SKM-1 (cell line): ENCODE data around the gene PERM1.

ENCODE experiments used
- DNase-seq: peaks from one replicate; lab custom pipeline; 2025; ENCODE audit not compliant: unreplicated experiment; lab: John Stamatoyannopoulos, UW

Gene PERM1

GRCh38 chr1:936348-937264 lies 45.3 kb downstream of the PERM1 start:
- no peak for DNase-seq

DNA sequence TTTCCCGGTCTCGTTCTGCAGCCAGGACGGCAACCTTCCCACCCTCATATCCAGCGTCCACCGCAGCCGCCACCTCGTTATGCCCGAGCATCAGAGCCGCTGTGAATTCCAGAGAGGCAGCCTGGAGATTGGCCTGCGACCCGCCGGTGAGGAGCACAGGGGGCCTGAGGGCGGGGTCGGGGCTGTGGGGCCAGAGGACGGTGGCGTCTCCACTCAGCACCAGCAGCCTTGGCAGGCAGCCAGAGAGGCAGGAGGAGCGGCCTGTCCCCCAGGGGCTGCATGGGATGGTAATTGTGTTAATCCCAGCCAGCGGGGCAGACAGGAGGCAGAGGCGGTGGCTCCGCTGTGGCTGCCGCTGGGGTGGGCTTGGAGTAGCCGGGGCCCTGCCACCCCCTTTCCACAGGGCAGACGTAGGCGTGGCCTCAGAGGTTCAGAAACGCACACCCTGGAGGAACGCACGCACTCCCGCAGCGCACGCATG lies 46.1 kb downstream of the PERM1 start:
- no peak for DNase-seq

GRCh38 chr1:934991-935750 lies 46.7 kb downstream of the PERM1 start:
- no peak for DNase-seq

GRCh38 chr1:933603-933940 lies 48.3 kb downstream of the PERM1 start:
- DNase-seq, result no peak

DNA sequence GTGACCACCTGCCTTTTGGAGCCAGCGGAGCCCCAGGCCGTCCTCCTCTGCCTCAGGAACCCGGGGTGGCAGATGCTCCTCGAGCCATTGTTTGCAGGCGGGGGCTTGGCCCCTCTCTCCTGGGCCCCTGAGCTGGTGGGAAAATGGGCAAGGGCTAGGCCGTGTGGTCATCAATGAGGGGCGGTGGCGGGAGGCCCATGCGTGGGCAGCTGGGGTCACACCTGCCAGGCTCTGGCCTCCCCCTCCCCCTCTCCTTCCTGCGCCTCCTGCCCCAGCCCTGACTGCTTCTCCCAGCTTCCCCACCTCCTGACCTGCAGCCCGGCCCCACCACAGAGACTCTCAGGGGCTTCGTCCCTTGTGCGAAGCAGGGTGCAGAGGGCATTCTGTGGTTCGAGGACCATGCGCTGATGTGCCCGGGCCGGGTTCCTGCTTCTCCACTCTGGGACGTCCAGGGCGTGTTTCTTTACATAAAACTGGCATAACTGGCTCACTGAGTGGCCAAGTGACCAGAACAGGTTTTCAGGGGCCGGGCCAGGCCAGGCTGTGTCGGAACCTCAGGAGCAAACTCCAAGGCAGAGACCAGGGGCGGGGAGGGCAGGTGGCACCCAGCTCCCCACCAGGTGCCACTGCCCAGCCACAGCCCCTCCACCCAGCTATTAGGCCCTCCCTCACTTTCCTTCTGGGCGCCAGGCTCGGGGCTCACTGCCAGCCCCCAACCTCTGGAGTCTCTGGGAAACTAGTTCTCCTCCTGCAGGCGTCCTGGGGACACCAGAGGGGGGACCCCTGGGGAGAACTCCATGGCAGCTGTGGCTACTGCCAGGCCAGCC lies 48.9 kb downstream of the PERM1 start:
- no peak for DNase-seq

DNA sequence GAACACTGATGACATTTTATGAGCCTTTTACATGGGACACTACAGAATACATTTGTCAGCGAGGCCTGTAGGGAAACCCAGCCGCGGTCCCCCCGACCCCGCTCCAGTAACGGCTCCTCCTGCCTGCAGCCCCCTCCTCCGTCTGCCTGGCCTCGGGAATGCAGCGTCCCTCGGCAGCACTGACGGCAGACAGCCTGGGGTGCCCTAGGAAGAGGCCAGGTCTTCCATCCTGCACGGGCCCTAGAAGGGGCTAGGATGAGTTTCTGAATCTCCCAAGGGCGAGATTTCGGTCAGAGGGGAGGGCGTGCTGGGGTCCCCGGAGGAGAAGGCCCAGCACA lies 49.8 kb downstream of the PERM1 start:
- DNase-seq, result no peak

DNA sequence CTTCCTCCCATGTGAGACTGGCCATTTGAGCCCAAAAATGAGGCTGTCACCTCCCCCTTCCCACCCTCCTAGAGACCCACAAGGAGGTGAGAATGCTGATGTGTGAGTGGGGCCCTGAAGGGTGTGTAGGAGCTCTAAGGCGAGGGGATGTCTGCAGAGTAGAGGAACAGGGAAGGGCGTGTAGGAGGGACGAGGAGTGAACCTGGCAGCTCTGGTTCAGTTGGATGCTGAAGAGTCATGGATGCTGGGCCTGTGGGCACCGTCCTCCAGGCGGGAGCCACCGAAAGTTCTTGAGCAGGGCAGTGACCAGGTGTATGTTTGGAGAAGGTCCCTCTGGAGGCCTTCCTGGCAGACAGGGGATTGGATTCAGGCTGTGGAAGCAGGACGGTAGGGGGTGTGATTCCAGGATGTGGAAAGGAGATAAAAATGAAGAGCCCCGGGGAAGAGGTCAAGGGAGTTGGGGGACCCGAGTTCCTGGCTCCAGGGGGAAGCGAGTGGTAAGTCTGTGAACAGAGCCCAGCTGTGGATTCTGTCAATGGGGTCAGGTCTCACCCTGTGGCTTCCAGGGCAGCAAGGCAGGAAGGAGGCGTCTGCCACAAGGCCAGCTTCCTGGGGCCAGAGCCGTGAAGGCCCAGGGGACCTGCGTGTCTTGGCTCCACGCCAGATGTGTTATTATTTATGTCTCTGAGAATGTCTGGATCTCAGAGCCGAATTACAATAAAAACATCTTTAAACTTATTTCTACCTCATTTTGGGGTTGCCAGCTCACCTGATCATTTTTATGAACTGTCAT lies 50.3 kb downstream of the PERM1 start:
- no peak for DNase-seq

- DNase-seq, result no peak
These were observed 51.2 kb downstream of the PERM1 start for GRCh38 chr1:930633-931138.

- no peak for DNase-seq
These were observed 51.9 kb downstream of the PERM1 start for GRCh38 chr1:929712-930632.

DNA sequence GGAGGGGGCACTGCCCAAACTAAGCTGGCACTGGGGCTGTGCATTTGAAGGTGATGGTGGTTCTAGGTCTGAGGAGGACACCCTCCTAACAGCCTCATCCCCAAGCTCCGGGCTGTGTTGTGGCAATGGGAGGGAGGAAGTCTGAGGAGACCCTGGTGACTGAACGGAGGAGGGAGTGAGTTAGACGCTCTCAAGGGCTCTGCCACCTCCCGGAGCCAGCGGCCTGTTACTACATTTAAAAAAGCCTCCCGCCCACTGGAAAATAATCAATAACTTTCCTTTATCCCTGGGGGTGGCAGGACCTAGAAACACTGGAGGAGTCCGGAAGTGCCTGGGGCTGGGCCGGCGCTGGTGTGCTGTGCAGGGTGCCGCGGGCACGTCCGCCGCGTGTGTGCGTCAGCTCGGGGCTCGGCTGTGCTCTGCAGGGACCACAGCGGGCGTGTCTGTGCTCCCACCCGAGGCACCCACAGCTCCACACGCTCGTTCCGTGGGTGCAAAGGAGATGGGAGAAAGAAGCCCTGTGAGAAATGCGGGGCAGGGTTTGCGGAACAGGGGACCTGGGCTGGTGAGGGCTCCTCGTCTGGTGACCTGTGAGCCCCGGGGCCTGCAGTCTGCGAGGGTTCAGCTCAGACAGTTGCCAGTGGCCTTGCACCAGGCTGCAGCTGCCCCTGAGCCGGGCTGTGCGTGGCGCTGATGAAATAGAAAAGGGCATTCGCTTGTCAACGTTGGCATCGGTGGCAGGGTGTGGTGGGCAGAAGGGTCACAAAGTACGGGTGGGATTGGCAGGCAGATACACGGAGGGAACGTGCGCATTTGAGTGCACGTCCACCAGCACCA lies 52.9 kb downstream of the PERM1 start:
- no peak for DNase-seq

DNA sequence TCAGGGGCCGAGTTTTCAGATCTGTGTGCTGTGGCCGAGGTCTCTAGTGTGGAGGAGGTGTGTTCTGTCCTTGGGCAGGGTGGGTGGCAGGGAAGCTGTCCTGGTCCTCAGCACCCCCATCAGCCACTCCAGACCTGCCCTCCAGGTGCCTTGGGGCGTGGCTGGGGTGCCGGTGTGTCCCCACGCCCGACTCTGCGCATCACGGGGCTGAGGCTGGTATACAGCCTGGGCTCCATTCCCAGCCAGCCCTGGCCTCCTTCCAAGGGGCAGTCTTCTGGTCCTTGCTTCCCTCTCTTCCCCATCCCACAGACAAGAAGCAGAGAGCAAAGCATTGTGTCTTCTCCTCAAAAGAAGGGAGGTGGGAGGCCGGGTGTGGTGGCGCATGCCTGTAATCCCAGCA lies 54.1 kb downstream of the PERM1 start:
- no peak for DNase-seq

GRCh38 chr1:927234-927633 lies 54.7 kb downstream of the PERM1 start:
- no peak for DNase-seq

DNA sequence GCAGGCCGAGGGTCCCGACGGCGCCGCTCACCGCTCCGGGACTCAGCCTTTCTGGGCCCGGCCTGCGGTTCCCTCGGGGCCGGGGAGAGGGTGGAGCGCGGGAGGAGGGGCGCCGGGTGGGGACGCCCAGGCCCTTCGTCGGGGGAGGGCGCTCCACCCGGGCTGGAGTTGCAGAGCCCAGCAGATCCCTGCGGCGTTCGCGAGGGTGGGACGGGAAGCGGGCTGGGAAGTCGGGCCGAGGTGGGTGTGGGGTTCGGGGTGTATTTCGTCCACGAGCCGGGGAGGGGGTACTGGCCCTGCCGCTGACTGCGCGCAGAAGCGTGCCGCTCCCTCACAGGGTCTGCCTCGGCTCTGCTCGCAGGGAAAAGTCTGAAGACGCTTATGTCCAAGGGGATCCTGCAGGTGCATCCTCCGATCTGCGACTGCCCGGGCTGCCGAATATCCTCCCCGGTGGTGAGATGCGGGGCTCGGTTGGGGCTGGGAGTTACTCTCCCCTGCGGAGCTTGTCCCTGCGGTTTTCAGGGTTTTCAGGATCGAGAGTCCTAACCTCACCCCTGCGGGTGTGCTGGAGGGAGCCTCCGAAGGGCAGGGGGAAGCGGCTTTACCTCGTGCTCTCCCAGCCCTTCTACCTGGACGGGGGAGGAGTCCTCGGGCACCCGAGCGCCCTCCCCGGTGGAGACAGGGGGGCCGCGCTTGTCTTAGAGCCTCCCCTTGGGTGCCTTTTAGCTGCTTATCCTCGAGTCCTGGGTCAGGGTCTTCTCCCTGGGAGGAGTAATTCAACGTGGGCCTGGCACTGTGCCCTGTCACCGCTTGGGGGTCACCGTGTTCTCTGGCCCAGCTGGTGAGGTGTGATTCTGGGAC lies 56.1 kb downstream of the PERM1 start:
- DNase-seq, result no peak
